ENCODE results near the gene HBA1.

Gene HBA1

DNA sequence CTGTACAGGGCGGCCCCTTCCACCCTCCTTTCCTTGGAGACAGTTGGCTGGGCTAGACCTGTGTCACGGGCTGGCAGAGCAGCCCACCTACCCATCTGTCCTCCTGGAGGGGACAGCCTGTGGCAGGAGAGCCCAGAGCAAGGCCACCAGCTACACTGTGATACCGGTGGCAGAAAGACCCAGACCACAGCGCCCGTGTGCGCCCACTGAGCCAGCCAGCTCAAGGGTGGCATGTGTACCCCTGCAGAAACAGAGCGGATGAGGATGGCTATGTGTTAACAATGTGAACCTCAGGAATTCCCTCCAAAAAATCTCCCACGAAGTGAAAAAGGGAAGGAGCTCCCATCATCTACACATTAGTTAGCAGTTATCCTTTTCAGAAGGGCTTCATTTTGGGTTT is 10.8 kb downstream of the HBA1 start:
- Histone ChIP-seq H4K20me1 (ENCODE audit: insufficient read depth, low read length, poor library complexity, severe bottlenecking) (no peaks in the 10 kb centered on the region), H3K9ac (ENCODE audit: low read depth, low read length, poor library complexity, severe bottlenecking) (no peak overlapping the region), H2AFZ (ENCODE audit: low read length) (no peak overlapping the region), H3K4me1 (ENCODE audit: insufficient read depth, low read length, poor library complexity, severe bottlenecking) (no peaks in the 10 kb centered on the region), H3K4me3 (ENCODE audit: low read length, poor library complexity, severe bottlenecking) (no peak overlapping the region), H3K79me2 (ENCODE audit: insufficient read depth, low read length) (no peaks in the 10 kb centered on the region), H3K9me3 (ENCODE audit: insufficient read depth, low read depth, low read length) (no peaks in the 10 kb centered on the region), H3F3A (ENCODE audit: low read depth) (no peaks in the 10 kb centered on the region), H3K9me2 (replicated peaks; ENCODE audit: low read depth, low read length) (no peaks in the 10 kb centered on the region), H3K27me3 (ENCODE audit: insufficient read depth, low read length, poor library complexity, severe bottlenecking) (no peaks in the 10 kb centered on the region), H3K4me2 (ENCODE audit: low read depth, low read length, poor library complexity, severe bottlenecking) (no peak overlapping the region), H3K36me3 (ENCODE audit: insufficient read depth, low read length) (peaks cover 27% of the 10 kb centered on the region; the same call in 1 of the 2 replicates)
- TF ChIP-seq, protein P1, sequence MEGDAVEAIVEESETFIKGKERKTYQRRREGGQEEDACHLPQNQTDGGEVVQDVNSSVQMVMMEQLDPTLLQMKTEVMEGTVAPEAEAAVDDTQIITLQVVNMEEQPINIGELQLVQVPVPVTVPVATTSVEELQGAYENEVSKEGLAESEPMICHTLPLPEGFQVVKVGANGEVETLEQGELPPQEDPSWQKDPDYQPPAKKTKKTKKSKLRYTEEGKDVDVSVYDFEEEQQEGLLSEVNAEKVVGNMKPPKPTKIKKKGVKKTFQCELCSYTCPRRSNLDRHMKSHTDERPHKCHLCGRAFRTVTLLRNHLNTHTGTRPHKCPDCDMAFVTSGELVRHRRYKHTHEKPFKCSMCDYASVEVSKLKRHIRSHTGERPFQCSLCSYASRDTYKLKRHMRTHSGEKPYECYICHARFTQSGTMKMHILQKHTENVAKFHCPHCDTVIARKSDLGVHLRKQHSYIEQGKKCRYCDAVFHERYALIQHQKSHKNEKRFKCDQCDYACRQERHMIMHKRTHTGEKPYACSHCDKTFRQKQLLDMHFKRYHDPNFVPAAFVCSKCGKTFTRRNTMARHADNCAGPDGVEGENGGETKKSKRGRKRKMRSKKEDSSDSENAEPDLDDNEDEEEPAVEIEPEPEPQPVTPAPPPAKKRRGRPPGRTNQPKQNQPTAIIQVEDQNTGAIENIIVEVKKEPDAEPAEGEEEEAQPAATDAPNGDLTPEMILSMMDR (conservative IDR thresholded peaks at IDR 0.05; ENCODE audit: low read length): no peak
- no peak for TF ChIP-seq EZH2phosphoT487 (IDR thresholded peaks at IDR 0.05; ENCODE audit: borderline replicate concordance)

DNA sequence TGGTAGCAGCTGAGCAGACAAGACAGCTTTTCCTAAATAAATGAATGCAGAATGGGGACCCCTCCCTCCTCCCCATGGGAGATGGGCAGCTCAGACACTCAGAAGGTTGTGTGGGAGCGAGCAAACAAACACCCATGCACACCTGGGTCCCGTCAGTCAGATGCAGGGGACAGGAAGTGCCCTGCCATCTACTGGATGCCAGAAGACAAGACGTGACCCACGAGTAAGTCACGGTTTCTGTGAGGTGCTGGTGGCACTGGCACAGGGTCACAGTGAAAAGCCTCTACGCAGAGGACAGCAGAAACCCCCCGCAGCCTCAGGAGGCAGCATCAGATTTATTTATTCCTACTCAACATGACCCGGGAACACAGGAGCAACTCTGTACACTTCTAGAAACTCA is 12.2 kb downstream of the HBA1 start:
- no peaks in the 10 kb centered on the region for H3K9me2 ChIP-seq (replicated peaks; ENCODE audit: low read depth, low read length)
- H3K27me3 ChIP-seq (ENCODE audit: insufficient read depth, low read length, poor library complexity, severe bottlenecking): no peaks in the 10 kb centered on the region
- H3K9ac ChIP-seq (ENCODE audit: low read depth, low read length, poor library complexity, severe bottlenecking): no peak overlapping the region
- H4K20me1 ChIP-seq (ENCODE audit: insufficient read depth, low read length, poor library complexity, severe bottlenecking): no peaks in the 10 kb centered on the region
- no peaks in the 10 kb centered on the region for H3K4me1 ChIP-seq (ENCODE audit: insufficient read depth, low read length, poor library complexity, severe bottlenecking)
- H3F3A ChIP-seq (ENCODE audit: low read depth): no peaks in the 10 kb centered on the region
- H3K79me2 ChIP-seq (ENCODE audit: insufficient read depth, low read length): no peaks in the 10 kb centered on the region
- no peak overlapping the region for H3K4me3 ChIP-seq (ENCODE audit: low read length, poor library complexity, severe bottlenecking)
- no peak overlapping the region for H2AFZ ChIP-seq (ENCODE audit: low read length)
- no peaks in the 10 kb centered on the region for H3K9me3 ChIP-seq (ENCODE audit: insufficient read depth, low read depth, low read length)
- peaks cover 27% of the 10 kb centered on the region; the same call in 1 of the 2 replicates for H3K36me3 ChIP-seq (ENCODE audit: insufficient read depth, low read length)
- TF ChIP-seq, protein P1 (conservative IDR thresholded peaks at IDR 0.05; ENCODE audit: low read length): peak; percentile 51
- TF ChIP-seq EZH2phosphoT487 (IDR thresholded peaks at IDR 0.05; ENCODE audit: borderline replicate concordance): no peak
- no peak overlapping the region for H3K4me2 ChIP-seq (ENCODE audit: low read depth, low read length, poor library complexity, severe bottlenecking)

DNA sequence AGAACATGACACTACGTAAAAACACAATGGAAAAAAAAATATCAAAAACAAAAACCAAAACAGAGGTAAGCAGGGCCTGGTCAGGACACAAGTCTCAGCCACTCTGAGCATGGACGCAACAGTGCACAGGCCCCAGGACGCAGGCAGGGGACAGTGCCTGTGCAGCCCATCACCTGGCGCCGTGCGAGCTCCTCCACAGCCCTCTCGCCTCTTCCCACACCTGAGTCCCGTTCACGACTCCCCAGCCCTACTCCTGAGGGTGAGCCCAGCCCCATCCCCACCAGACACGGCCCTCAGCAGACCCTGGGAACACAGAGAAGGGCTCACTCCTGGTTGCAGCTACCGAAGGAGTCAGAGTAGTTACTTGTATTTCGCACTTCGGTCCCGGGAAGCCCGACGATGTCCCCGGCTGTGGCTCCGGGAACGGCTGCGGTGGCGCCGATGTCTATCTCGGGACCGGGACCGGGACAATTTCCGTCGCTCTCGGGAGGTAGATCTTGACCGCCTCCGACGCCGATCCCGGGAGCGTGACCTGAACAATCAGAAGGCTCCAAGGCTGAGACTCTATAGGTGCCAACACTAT is 13.2 kb downstream of the HBA1 start:
- Histone ChIP-seq H3K79me2 (ENCODE audit: insufficient read depth, low read length) (no peaks in the 10 kb centered on the region), H3K4me1 (ENCODE audit: insufficient read depth, low read length, poor library complexity, severe bottlenecking) (no peaks in the 10 kb centered on the region), H3K4me3 (ENCODE audit: low read length, poor library complexity, severe bottlenecking) (no peak overlapping the region), H4K20me1 (ENCODE audit: insufficient read depth, low read length, poor library complexity, severe bottlenecking) (no peaks in the 10 kb centered on the region), H2AFZ (ENCODE audit: low read length) (no peak overlapping the region), H3F3A (ENCODE audit: low read depth) (no peaks in the 10 kb centered on the region), H3K9me2 (replicated peaks; ENCODE audit: low read depth, low read length) (no peaks in the 10 kb centered on the region), H3K36me3 (ENCODE audit: insufficient read depth, low read length) (peaks cover 34% of the 10 kb centered on the region; the same call in 1 of the 2 replicates), H3K9ac (ENCODE audit: low read depth, low read length, poor library complexity, severe bottlenecking) (no peak overlapping the region), H3K9me3 (ENCODE audit: insufficient read depth, low read depth, low read length) (no peaks in the 10 kb centered on the region), H3K27me3 (ENCODE audit: insufficient read depth, low read length, poor library complexity, severe bottlenecking) (no peaks in the 10 kb centered on the region), H3K4me2 (ENCODE audit: low read depth, low read length, poor library complexity, severe bottlenecking) (no peak overlapping the region)
- TF ChIP-seq EZH2phosphoT487 (IDR thresholded peaks at IDR 0.05; ENCODE audit: borderline replicate concordance): no peak
- TF ChIP-seq, protein P1 (conservative IDR thresholded peaks at IDR 0.05; ENCODE audit: low read length): no peak

Measured in Loucy (cell line).